H9 (cell line): Measurements from ENCODE around the gene TMEM245. TPM values are rescaled to one million over a fixed set of nuclear protein-coding genes. Genes with fewer than 3 reads are reported as not detected.

Source experiments
- DNase-seq: peaks from one replicate; pipeline ENCODE4 v3.0.0-alpha.2; 2017
- H2AFZ ChIP-seq: one replicate; pipeline ENCODE4 v1.6.1; 2013; ENCODE audit warnings: mild to moderate bottlenecking, low read length, control low read depth, moderate library complexity
- H2AK5ac ChIP-seq: 2 replicates; pipeline ENCODE4 v1.6.1; 2013; ENCODE audit warnings: low read length, control low read depth, mixed read lengths; ENCODE audit not compliant: insufficient read length
- H2BK120ac ChIP-seq: one replicate; pipeline ENCODE4 v1.6.1; 2013; ENCODE audit warnings: low read depth, mild to moderate bottlenecking, low read length, control low read depth, inconsistent platforms; ENCODE audit not compliant: poor library complexity, severe bottlenecking
- H2BK12ac ChIP-seq: 2 replicates; pipeline ENCODE4 v1.6.1; 2013; ENCODE audit warnings: low read length, control low read depth, mixed read lengths, low read depth; ENCODE audit not compliant: insufficient read length
- H2BK15ac ChIP-seq: 2 replicates; pipeline ENCODE4 v1.6.1; 2013; ENCODE audit warnings: low read depth, low read length, control low read depth
- H2BK20ac ChIP-seq: one replicate; pipeline ENCODE4 v1.6.1; 2013; ENCODE audit warnings: low read depth, mild to moderate bottlenecking, low read length, control low read depth, inconsistent platforms; ENCODE audit not compliant: poor library complexity, severe bottlenecking
- H2BK5ac ChIP-seq: 2 replicates; pipeline ENCODE4 v1.6.1; 2013; ENCODE audit warnings: low read length, control low read depth, mixed read lengths; ENCODE audit not compliant: insufficient read length
- H3K14ac ChIP-seq: 2 replicates; pipeline ENCODE4 v1.6.1; 2013; ENCODE audit warnings: low read length, control low read depth; ENCODE audit not compliant: insufficient read depth
- H3K18ac ChIP-seq: 2 replicates; pipeline ENCODE4 v1.6.1; 2013; ENCODE audit warnings: low read depth, mild to moderate bottlenecking, mixed read lengths, low read length, control low read depth; ENCODE audit not compliant: insufficient read length
- H3K23ac ChIP-seq: 2 replicates; pipeline ENCODE4 v1.6.1; 2013; ENCODE audit warnings: low read length, control low read depth, mixed read lengths, low read depth; ENCODE audit not compliant: insufficient read length
- H3K23me2 ChIP-seq: 2 replicates; pipeline ENCODE4 v1.6.1; 2013; ENCODE audit warnings: low read depth, mild to moderate bottlenecking, mixed read lengths, low read length, control low read depth; ENCODE audit not compliant: insufficient read length, poor library complexity, severe bottlenecking
- H3K27ac ChIP-seq: 2 replicates; pipeline ENCODE4 v1.5.1; 2013; ENCODE audit warnings: low read length, control low read depth, mixed read lengths, low read depth; ENCODE audit not compliant: insufficient read length
- H3K27me3 ChIP-seq: 2 replicates; pipeline ENCODE4 v1.6.1; 2013; ENCODE audit warnings: low read length, control low read depth, inconsistent platforms; ENCODE audit not compliant: insufficient read depth
- H3K4ac ChIP-seq: 2 replicates; pipeline ENCODE4 v1.6.1; 2013; ENCODE audit warnings: low read depth, mild to moderate bottlenecking, control low read depth, inconsistent platforms, low read length, moderate library complexity
- H3K4me1 ChIP-seq: 2 replicates; pipeline ENCODE4 v1.6.1; 2013; ENCODE audit warnings: low read length, control low read depth, inconsistent platforms; ENCODE audit not compliant: insufficient read depth
- H3K4me2 ChIP-seq: 2 replicates; pipeline ENCODE4 v1.6.1; 2013; ENCODE audit warnings: low read length, control low read depth, mixed read lengths; ENCODE audit not compliant: insufficient read length, insufficient read depth
- H3K56ac ChIP-seq: 2 replicates; pipeline ENCODE4 v1.6.1; 2013; ENCODE audit warnings: low read depth, mild to moderate bottlenecking, mixed read lengths, low read length, control low read depth; ENCODE audit not compliant: insufficient read length
- H3K79me1 ChIP-seq: 2 replicates; pipeline ENCODE4 v1.6.1; 2013; ENCODE audit warnings: low read depth, mild to moderate bottlenecking, moderate library complexity, low read length, control low read depth, inconsistent platforms; ENCODE audit not compliant: insufficient read depth, poor library complexity, severe bottlenecking
- H3K79me2 ChIP-seq: 2 replicates; pipeline ENCODE4 v1.6.1; 2013; ENCODE audit warnings: low read length, control low read depth, inconsistent platforms; ENCODE audit not compliant: insufficient read depth
- H3K9ac ChIP-seq: 2 replicates; pipeline ENCODE4 v1.6.1; 2013; ENCODE audit warnings: low read length, control low read depth, mixed read lengths; ENCODE audit not compliant: insufficient read length; ENCODE audit errors: extremely low read depth
- H3K9me3 ChIP-seq: one replicate; pipeline ENCODE4 v1.6.1; 2013; ENCODE audit warnings: low read depth, low read length, inconsistent platforms; ENCODE audit not compliant: control insufficient read depth
- H3T11ph ChIP-seq: one replicate; pipeline ENCODE4 v1.6.1; 2013; ENCODE audit warnings: mild to moderate bottlenecking, low read length, control low read depth, inconsistent platforms
- H4K20me1 ChIP-seq: one replicate; pipeline ENCODE4 v1.6.1; 2013; ENCODE audit not compliant: control insufficient read depth, insufficient read length, insufficient read depth
- H4K5ac ChIP-seq: 2 replicates; pipeline ENCODE4 v1.6.1; 2013; ENCODE audit warnings: low read depth, mild to moderate bottlenecking, mixed read lengths, low read length, control low read depth; ENCODE audit not compliant: insufficient read length
- H4K8ac ChIP-seq: replicated peaks from 2 replicates; pipeline ENCODE4 v1.6.1; 2013; ENCODE audit warnings: low read length, control low read depth, mixed read lengths, low read depth; ENCODE audit not compliant: insufficient read length
- H4K91ac ChIP-seq: 2 replicates; pipeline ENCODE4 v1.6.1; 2013; ENCODE audit warnings: low read depth, mild to moderate bottlenecking, moderate library complexity, mixed read lengths, low read length, control low read depth; ENCODE audit not compliant: insufficient read length
- H3K27ac Mint-ChIP-seq, 3 experiments: 2 replicates in 2 of 3; 3 replicates in 1 of 3; pipeline ENCODE4 v1.8.0; 2020 to 2021; ENCODE audit warnings: mixed read lengths in 3 of 3, mild to moderate bottlenecking in 1 of 3, moderate library complexity in 1 of 3
- H3K27me3 Mint-ChIP-seq: 2 replicates; pipeline ENCODE4 v1.8.0; 2021; ENCODE audit warnings: low read depth, mild to moderate bottlenecking, moderate library complexity, mixed read lengths
- H3K36me3 Mint-ChIP-seq, 3 experiments: 2 replicates in 2 of 3; 3 replicates in 1 of 3; pipeline ENCODE4 v1.8.0; 2020 to 2021; ENCODE audit warnings: low read depth in 3 of 3, mixed read lengths in 3 of 3; ENCODE audit not compliant: insufficient read depth in 1 of 3
- H3K4me1 Mint-ChIP-seq, 2 experiments: 2 replicates each; pipeline ENCODE4 v1.8.0; 2020; ENCODE audit warnings: mixed read lengths in 2 of 2
- H3K4me3 Mint-ChIP-seq, 2 experiments: 2 replicates in 1 of 2; 3 replicates in 1 of 2; pipeline ENCODE4 v1.8.0; 2020 to 2021; ENCODE audit warnings: mild to moderate bottlenecking in 2 of 2, mixed read lengths in 2 of 2, moderate library complexity in 1 of 2
- H3K9me3 Mint-ChIP-seq, 2 experiments: 2 replicates in 1 of 2; 3 replicates in 1 of 2; pipeline ENCODE4 v1.8.0; 2020; ENCODE audit warnings: mild to moderate bottlenecking in 2 of 2, mixed read lengths in 2 of 2, moderate library complexity in 1 of 2
- CTCF ChIP-seq: fragments of 200-600 bp; sonication (generic); conservative IDR thresholded peaks from 3 replicates; pipeline ENCODE4 v1.8.0; 2021; ENCODE audit warnings: antibody characterized with exemption, mild to moderate bottlenecking
- WGBS: extraction: QIAGEN DNeasy Blood & Tissue Kit; methylation state at CpG from one replicate; pipeline ENCODE4 v1.1.7; 2013; ENCODE audit warnings: missing lambda C conversion rate, low lambda C conversion rate, mixed read lengths; ENCODE audit not compliant: insufficient read length; ENCODE audit errors: extremely low coverage; 5-methylcytosine and 5-hydroxymethylcytosine counted together
- total RNA-seq: library from RNA; stranded (reverse); gene quantifications from 2 replicates; pipeline ENCODE4 v1.2.1, GENCODE V29; 2021

Gene TMEM245
- total RNA-seq, 1 experiment from 2014 or later: 37.9 TPM

GRCh38 chr9:109012876-109013678 is 106.7 kb downstream of the TMEM245 start, which contains the start of gene CTNNAL1:
TSS of gene CTNNAL1 (minus strand) at chr9:109013499. CDS start at chr9:109013442, 57 bp downstream.
- H2AFZ ChIP-seq: peak within 1 kb of the TSS; percentile 84
- H3K27ac ChIP-seq: no peak within 1 kb of the TSS
- DNase-seq: peak; percentile 98
- H3K9ac ChIP-seq: peak within 1 kb of the TSS; percentile 70
- peak within 1 kb of the TSS; percentile 96 for H3K4me2 ChIP-seq
- no peak within 1 kb of the TSS for H2BK15ac ChIP-seq
- no peaks in the 10 kb centered on the region for H3K79me1 ChIP-seq
- H3K4me1 ChIP-seq: no peaks in the 10 kb centered on the region
- no peak within 1 kb of the TSS for H3K23ac ChIP-seq
- no peak within 1 kb of the TSS for H2BK20ac ChIP-seq
- H2BK5ac ChIP-seq: no peak within 1 kb of the TSS
- H3K9me3 Mint-ChIP-seq: no peaks in the 10 kb centered on the region; a peak in 2 of 5 replicates
- no peaks in the 10 kb centered on the region; the same call in 1 of the 2 replicates for H3K27me3 ChIP-seq
- H3K79me2 ChIP-seq: no peaks in the 10 kb centered on the region
- H3K4me1 Mint-ChIP-seq: peaks cover 19 to 33% of the 10 kb centered on the region in 2 experiments
- H3T11ph ChIP-seq: no peak within 1 kb of the TSS
- no peak within 1 kb of the TSS for H2BK120ac ChIP-seq
- no peak within 1 kb of the TSS for H2AK5ac ChIP-seq
- peak within 1 kb of the TSS; percentile 72 for H3K14ac ChIP-seq
- WGBS: no CpG with 5 or more reads among the region's 99 CpGs
- H4K8ac ChIP-seq: no peak within 1 kb of the TSS
- no peaks in the 10 kb centered on the region for H3K9me3 ChIP-seq
- H4K5ac ChIP-seq: no peak within 1 kb of the TSS
- no peak within 1 kb of the TSS for H3K4ac ChIP-seq
- H3K4me3 Mint-ChIP-seq: peak within 1 kb of the TSS; percentile 93 to 94
- H4K20me1 ChIP-seq: no peaks in the 10 kb centered on the region
- no peak within 1 kb of the TSS for H3K56ac ChIP-seq
- no peak within 1 kb of the TSS for H4K91ac ChIP-seq
- H3K27me3 Mint-ChIP-seq: peaks cover 11% of the 10 kb centered on the region
- H3K23me2 ChIP-seq: peaks cover 12% of the 10 kb centered on the region
- peak within 1 kb of the TSS; percentile 76 for H3K18ac ChIP-seq
- H2BK12ac ChIP-seq: no peak within 1 kb of the TSS
- peak within 1 kb of the TSS; percentile 89 to 97 (median 95) for H3K27ac Mint-ChIP-seq
- H3K36me3 Mint-ChIP-seq: peaks cover 0 to 6% (median 0%) of the 10 kb centered on the region in 3 experiments; a peak in 3 of 7 replicates
- no peak for TF ChIP-seq CTCF
